Measurements from ENCODE around the gene C3orf22.
A peak's percentile ranks its signal among the peaks of the same experiment; 100 is the strongest.
"Not testable (repeated sequence)": the region's sequence is repeated elsewhere in the genome, so short reads cannot be mapped to it uniquely, and the experiment has no call there.

C3orf22 gene

DNA sequence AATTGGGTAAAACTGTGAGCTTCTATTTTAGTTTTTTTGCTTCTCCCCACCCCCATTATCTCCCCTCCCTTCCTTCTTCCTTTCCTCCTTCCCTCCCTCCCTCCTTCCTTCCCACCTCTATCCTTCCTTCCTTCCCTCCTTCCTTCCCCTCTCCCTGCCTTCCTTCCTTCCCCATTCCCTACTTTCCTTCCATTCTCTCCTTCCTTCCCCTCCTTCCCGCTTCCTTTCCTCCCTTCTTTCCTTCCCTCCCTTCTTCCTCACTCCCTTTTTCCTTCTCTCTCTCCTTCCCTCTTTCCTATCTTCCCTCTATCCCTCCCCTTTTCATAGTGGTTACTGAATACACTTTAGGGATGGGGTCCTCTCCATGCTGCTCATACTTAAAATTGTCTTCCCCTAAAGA is 40.4 kb upstream of the C3orf22 start:
- peaks cover 0 to 8% of the 10 kb centered on the region in 2 experiments; a peak in 1 of 3 replicates for H3K36me3 ChIP-seq (ENCODE audit: control insufficient read depth in 2 of 2, insufficient read depth in 1 of 2, low read length in 2 of 2)
- H3K27ac ChIP-seq (ENCODE audit: extremely low read depth, low read depth, low read length) = no peak overlapping the region
- H3K4me1 ChIP-seq (ENCODE audit: control insufficient read depth, insufficient read depth, low read length) = no peaks in the 10 kb centered on the region
- ChIA-PET CTCF (no interaction called here), POLR2A (no interaction called here)
- TF ChIP-seq MYNN (tag by site-specific recombination; IDR thresholded peaks at IDR 0.05; ENCODE audit: borderline replicate concordance) (no peak), ZNF366 (tag by site-specific recombination; conservative IDR thresholded peaks at IDR 0.05) (peak; percentile 84)
- H3K9me3 ChIP-seq (ENCODE audit: control insufficient read depth, insufficient read depth, low read depth, low read length) = no peaks in the 10 kb centered on the region
- no peak overlapping the region for H3K4me3 ChIP-seq (ENCODE audit: low read depth, low read length)

DNA sequence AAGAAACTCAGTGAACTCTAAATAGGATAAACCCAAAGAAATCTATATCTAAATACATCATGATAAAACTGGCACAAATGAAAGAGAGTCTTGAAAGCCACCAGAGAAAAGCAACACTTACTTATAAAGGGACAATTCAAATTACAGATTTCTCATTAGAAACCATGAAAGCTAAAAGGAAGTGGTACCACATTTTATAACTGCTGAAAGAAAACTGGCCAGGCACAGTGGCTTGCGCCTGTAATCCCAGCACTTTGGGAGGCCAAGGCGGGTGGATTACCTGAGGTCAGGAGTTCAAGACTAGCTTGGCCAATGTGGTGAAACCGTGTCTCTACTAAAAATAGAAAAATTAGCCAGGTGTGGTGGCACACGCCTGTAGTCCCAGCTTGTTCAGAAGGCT is 36.7 kb upstream of the C3orf22 start:
- H3K36me3 ChIP-seq (ENCODE audit: control insufficient read depth in 2 of 2, insufficient read depth in 1 of 2, low read length in 2 of 2); H3K27ac ChIP-seq (ENCODE audit: extremely low read depth, low read depth, low read length); CTCF ChIA-PET; H3K4me3 ChIP-seq (ENCODE audit: low read depth, low read length); H3K4me1 ChIP-seq (ENCODE audit: control insufficient read depth, insufficient read depth, low read length); POLR2A ChIA-PET; H3K9me3 ChIP-seq (ENCODE audit: control insufficient read depth, insufficient read depth, low read depth, low read length): not testable (repeated sequence)
- peak; percentile 25 for TF ChIP-seq SETDB1 (IDR thresholded peaks at IDR 0.05; ENCODE audit: insufficient read length, low read length)

DNA sequence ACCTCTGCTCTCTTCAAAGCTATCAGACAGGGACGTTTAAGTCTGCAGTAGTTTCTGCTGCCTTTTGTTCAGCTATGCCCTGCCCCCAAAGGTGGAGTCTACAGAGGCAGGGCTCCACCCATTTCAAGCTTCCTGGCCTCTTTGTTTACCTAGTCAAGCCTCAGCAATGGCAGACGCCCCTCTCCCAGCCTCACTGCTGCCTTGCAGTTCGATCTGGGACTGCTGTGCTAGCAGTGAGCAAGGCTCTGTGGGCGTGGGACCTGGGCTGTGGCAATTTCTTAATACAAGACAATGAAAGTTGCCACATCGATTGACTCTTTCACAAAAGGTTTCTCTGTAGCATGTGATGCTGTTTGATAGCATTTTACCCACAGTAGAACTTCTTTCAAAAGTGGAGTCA is 32.8 kb upstream of the C3orf22 start:
- H3K4me3 ChIP-seq (ENCODE audit: low read depth, low read length); H3K27ac ChIP-seq (ENCODE audit: extremely low read depth, low read depth, low read length); H3K4me1 ChIP-seq (ENCODE audit: control insufficient read depth, insufficient read depth, low read length); POLR2A ChIA-PET; H3K9me3 ChIP-seq (ENCODE audit: control insufficient read depth, insufficient read depth, low read depth, low read length); H3K36me3 ChIP-seq (ENCODE audit: control insufficient read depth in 2 of 2, insufficient read depth in 1 of 2, low read length in 2 of 2): not testable (repeated sequence)
- CTCF ChIA-PET = interaction anchor here (0.6 kb wide), 1 partner anchor 284 kb away, joined by 5 read pairs; no protein-coding TSS in a partner anchor

DNA sequence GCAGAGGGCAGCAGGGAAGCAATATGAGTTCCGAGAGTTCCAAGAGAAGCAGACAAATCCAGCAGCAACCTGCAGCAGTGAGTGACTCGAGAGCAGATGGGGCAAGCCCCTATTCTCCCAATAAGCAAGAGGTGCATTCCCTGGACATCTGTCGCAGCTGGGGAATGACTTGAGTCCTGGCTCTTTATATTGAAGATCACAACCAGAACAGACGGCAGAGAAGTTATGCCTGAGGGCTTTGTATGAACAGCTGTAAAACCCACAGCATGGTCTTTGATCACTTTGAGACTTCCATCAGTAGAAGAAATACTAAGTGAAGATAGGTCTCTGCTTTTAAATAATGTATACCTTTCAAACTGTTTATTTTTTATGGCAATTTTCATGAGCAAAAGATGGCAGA is 23.6 kb upstream of the C3orf22 start:
- H3K4me1 ChIP-seq (ENCODE audit: control insufficient read depth, insufficient read depth, low read length) = no peaks in the 10 kb centered on the region
- CTCF ChIA-PET = no interaction called here
- H3K9me3 ChIP-seq (ENCODE audit: control insufficient read depth, insufficient read depth, low read depth, low read length) = no peaks in the 10 kb centered on the region

More for the DNA sequence above, 23.6 kb upstream of the C3orf22 start:
- no peaks in the 10 kb centered on the region for H3K36me3 ChIP-seq (ENCODE audit: control insufficient read depth in 2 of 2, insufficient read depth in 1 of 2, low read length in 2 of 2)
- TF ChIP-seq ZNF501 (tag by site-specific recombination; IDR thresholded peaks at IDR 0.05) (no peak), ZNF202 (tag by site-specific recombination; IDR thresholded peaks at IDR 0.05; ENCODE audit: borderline replicate concordance) (no peak)
- TF ChIP-seq, protein P1, sequence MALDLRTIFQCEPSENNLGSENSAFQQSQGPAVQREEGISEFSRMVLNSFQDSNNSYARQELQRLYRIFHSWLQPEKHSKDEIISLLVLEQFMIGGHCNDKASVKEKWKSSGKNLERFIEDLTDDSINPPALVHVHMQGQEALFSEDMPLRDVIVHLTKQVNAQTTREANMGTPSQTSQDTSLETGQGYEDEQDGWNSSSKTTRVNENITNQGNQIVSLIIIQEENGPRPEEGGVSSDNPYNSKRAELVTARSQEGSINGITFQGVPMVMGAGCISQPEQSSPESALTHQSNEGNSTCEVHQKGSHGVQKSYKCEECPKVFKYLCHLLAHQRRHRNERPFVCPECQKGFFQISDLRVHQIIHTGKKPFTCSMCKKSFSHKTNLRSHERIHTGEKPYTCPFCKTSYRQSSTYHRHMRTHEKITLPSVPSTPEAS (tag by site-specific recombination; IDR thresholded peaks at IDR 0.05) = no peak
- TF ChIP-seq, protein P2, sequence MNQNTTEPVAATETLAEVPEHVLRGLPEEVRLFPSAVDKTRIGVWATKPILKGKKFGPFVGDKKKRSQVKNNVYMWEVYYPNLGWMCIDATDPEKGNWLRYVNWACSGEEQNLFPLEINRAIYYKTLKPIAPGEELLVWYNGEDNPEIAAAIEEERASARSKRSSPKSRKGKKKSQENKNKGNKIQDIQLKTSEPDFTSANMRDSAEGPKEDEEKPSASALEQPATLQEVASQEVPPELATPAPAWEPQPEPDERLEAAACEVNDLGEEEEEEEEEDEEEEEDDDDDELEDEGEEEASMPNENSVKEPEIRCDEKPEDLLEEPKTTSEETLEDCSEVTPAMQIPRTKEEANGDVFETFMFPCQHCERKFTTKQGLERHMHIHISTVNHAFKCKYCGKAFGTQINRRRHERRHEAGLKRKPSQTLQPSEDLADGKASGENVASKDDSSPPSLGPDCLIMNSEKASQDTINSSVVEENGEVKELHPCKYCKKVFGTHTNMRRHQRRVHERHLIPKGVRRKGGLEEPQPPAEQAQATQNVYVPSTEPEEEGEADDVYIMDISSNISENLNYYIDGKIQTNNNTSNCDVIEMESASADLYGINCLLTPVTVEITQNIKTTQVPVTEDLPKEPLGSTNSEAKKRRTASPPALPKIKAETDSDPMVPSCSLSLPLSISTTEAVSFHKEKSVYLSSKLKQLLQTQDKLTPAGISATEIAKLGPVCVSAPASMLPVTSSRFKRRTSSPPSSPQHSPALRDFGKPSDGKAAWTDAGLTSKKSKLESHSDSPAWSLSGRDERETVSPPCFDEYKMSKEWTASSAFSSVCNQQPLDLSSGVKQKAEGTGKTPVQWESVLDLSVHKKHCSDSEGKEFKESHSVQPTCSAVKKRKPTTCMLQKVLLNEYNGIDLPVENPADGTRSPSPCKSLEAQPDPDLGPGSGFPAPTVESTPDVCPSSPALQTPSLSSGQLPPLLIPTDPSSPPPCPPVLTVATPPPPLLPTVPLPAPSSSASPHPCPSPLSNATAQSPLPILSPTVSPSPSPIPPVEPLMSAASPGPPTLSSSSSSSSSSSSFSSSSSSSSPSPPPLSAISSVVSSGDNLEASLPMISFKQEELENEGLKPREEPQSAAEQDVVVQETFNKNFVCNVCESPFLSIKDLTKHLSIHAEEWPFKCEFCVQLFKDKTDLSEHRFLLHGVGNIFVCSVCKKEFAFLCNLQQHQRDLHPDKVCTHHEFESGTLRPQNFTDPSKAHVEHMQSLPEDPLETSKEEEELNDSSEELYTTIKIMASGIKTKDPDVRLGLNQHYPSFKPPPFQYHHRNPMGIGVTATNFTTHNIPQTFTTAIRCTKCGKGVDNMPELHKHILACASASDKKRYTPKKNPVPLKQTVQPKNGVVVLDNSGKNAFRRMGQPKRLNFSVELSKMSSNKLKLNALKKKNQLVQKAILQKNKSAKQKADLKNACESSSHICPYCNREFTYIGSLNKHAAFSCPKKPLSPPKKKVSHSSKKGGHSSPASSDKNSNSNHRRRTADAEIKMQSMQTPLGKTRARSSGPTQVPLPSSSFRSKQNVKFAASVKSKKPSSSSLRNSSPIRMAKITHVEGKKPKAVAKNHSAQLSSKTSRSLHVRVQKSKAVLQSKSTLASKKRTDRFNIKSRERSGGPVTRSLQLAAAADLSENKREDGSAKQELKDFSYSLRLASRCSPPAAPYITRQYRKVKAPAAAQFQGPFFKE (tag by site-specific recombination; IDR thresholded peaks at IDR 0.05; ENCODE audit: borderline replicate concordance) = no peak
- no peak overlapping the region for H3K27ac ChIP-seq (ENCODE audit: extremely low read depth, low read depth, low read length)
- H3K4me3 ChIP-seq (ENCODE audit: low read depth, low read length) = no peak overlapping the region
- POLR2A ChIA-PET = no interaction called here
